Central memory CD8-positive, alpha-beta T cell (primary cell): ENCODE measurements around the gene QSOX1.

Source experiments
- ATAC-seq: fragments of 150-1000 bp; cut with Tn5 transposase; replicated peaks from 2 replicates; pipeline ENCODE4 v1.10.0; 2022; ENCODE audit warnings: mild to moderate bottlenecking, moderate FRiP score, moderate number of reproducible peaks; ENCODE audit not compliant: poor library complexity, severe bottlenecking; ENCODE audit errors: extremely low read depth
- DNase-seq, 2 donors: peaks; one replicate each; pipeline ENCODE4 v3.0.0; 2021; ENCODE audit warnings: low spot score in 2 of 2
- H3K27ac Mint-ChIP-seq: one replicate; pipeline ENCODE4 v1.8.0; 2022; ENCODE audit warnings: low read depth, mild to moderate bottlenecking, moderate library complexity, mixed read lengths
- H3K27me3 Mint-ChIP-seq: one replicate; pipeline ENCODE4 v1.8.0; 2022; ENCODE audit warnings: mixed read lengths
- H3K36me3 Mint-ChIP-seq: one replicate; pipeline ENCODE4 v1.8.0; 2022; ENCODE audit warnings: mild to moderate bottlenecking, moderate library complexity, mixed read lengths; ENCODE audit not compliant: insufficient read depth
- H3K4me1 Mint-ChIP-seq: one replicate; pipeline ENCODE4 v1.8.0; 2022; ENCODE audit warnings: mixed read lengths
- H3K4me3 Mint-ChIP-seq: one replicate; pipeline ENCODE4 v1.8.0; 2022; ENCODE audit warnings: mild to moderate bottlenecking, moderate library complexity, mixed read lengths
- H3K9me3 Mint-ChIP-seq: one replicate; pipeline ENCODE4 v1.8.0; 2022; ENCODE audit warnings: mixed read lengths

Gene QSOX1

GRCh38 chr1:180167721-180168467 is 13.2 kb downstream of the QSOX1 start:
- peaks cover 18% of the 10 kb centered on the region for H3K4me1 Mint-ChIP-seq
- H3K9me3 Mint-ChIP-seq, result no peaks in the 10 kb centered on the region
- H3K27ac Mint-ChIP-seq, result peak overlapping the region; percentile 66
- no peaks in the 10 kb centered on the region for H3K27me3 Mint-ChIP-seq
- H3K36me3 Mint-ChIP-seq, result no peaks in the 10 kb centered on the region
- no peak for DNase-seq
- no peak overlapping the region for H3K4me3 Mint-ChIP-seq
- no peak for ATAC-seq

- Mint-ChIP-seq H3K27ac (no peak overlapping the region), H3K4me3 (no peak overlapping the region)
- peak; percentile 54 for ATAC-seq
These were observed 14.3 kb downstream of the QSOX1 start for GRCh38 chr1:180168786-180169639.

GRCh38 chr1:180169640-180170195 is 15.0 kb downstream of the QSOX1 start:
- Mint-ChIP-seq H3K36me3 (peaks cover 2% of the 10 kb centered on the region), H3K27ac (no peak overlapping the region)

More at GRCh38 chr1:180168786-180169639, 14.3 kb downstream of the QSOX1 start:
- Mint-ChIP-seq H3K27me3 (no peaks in the 10 kb centered on the region), H3K36me3 (peaks cover 2% of the 10 kb centered on the region), H3K9me3 (no peaks in the 10 kb centered on the region), H3K4me1 (peaks cover 13% of the 10 kb centered on the region)
- DNase-seq, result no peak

GRCh38 chr1:180170546-180171151 is 16.0 kb downstream of the QSOX1 start:
- no peak overlapping the region for H3K4me3 Mint-ChIP-seq
- ATAC-seq (no peak), DNase-seq (no peak)
- no peaks in the 10 kb centered on the region for H3K9me3 Mint-ChIP-seq
- H3K27ac Mint-ChIP-seq, result no peak overlapping the region
- peaks cover 2% of the 10 kb centered on the region for H3K4me1 Mint-ChIP-seq
- peaks cover 2% of the 10 kb centered on the region for H3K36me3 Mint-ChIP-seq
- no peaks in the 10 kb centered on the region for H3K27me3 Mint-ChIP-seq

More at GRCh38 chr1:180169640-180170195, 15.0 kb downstream of the QSOX1 start:
- DNase-seq (no peak), ATAC-seq (no peak)
- Mint-ChIP-seq H3K4me3 (no peak overlapping the region), H3K4me1 (peaks cover 8% of the 10 kb centered on the region), H3K9me3 (no peaks in the 10 kb centered on the region), H3K27me3 (no peaks in the 10 kb centered on the region)

- no peaks in the 10 kb centered on the region for H3K9me3 Mint-ChIP-seq
- H3K36me3 Mint-ChIP-seq, result peaks cover 2% of the 10 kb centered on the region
- no peaks in the 10 kb centered on the region for H3K4me1 Mint-ChIP-seq
- no peak for ATAC-seq
- no peak overlapping the region for H3K27ac Mint-ChIP-seq
- DNase-seq, result no peak
- no peaks in the 10 kb centered on the region for H3K27me3 Mint-ChIP-seq
- no peak overlapping the region for H3K4me3 Mint-ChIP-seq
These were observed 17.0 kb downstream of the QSOX1 start for GRCh38 chr1:180171691-180172090.

- Mint-ChIP-seq H3K27me3 (no peaks in the 10 kb centered on the region), H3K4me3 (no peak overlapping the region), H3K27ac (no peak overlapping the region), H3K4me1 (no peaks in the 10 kb centered on the region), H3K36me3 (peaks cover 4% of the 10 kb centered on the region), H3K9me3 (no peaks in the 10 kb centered on the region)
- ATAC-seq (no peak), DNase-seq (no peak)
These were observed 18.8 kb downstream of the QSOX1 start for GRCh38 chr1:180173451-180173850.

GRCh38 chr1:180173952-180174351 is 19.3 kb downstream of the QSOX1 start:
- no peaks in the 10 kb centered on the region for H3K27me3 Mint-ChIP-seq
- ATAC-seq (no peak), DNase-seq (no peak)
- H3K4me3 Mint-ChIP-seq, result no peak overlapping the region
- H3K36me3 Mint-ChIP-seq, result peaks cover 4% of the 10 kb centered on the region
- H3K4me1 Mint-ChIP-seq, result no peaks in the 10 kb centered on the region
- H3K27ac Mint-ChIP-seq, result no peak overlapping the region
- H3K9me3 Mint-ChIP-seq, result no peaks in the 10 kb centered on the region

GRCh38 chr1:180175291-180175690 is 20.6 kb downstream of the QSOX1 start:
- Mint-ChIP-seq H3K27ac (no peak overlapping the region), H3K4me1 (no peaks in the 10 kb centered on the region), H3K4me3 (no peak overlapping the region), H3K9me3 (no peaks in the 10 kb centered on the region), H3K36me3 (peaks cover 4% of the 10 kb centered on the region), H3K27me3 (no peaks in the 10 kb centered on the region)
- no peak for DNase-seq
- no peak for ATAC-seq

- Mint-ChIP-seq H3K36me3 (peaks cover 4% of the 10 kb centered on the region), H3K9me3 (no peaks in the 10 kb centered on the region), H3K4me3 (no peak overlapping the region), H3K27me3 (no peaks in the 10 kb centered on the region), H3K27ac (no peak overlapping the region), H3K4me1 (no peaks in the 10 kb centered on the region)
- ATAC-seq (no peak), DNase-seq (no peak)
These were observed 21.1 kb downstream of the QSOX1 start for GRCh38 chr1:180175806-180176205.

- H3K27me3 Mint-ChIP-seq, result no peaks in the 10 kb centered on the region
- no peaks in the 10 kb centered on the region for H3K4me1 Mint-ChIP-seq
- no peaks in the 10 kb centered on the region for H3K9me3 Mint-ChIP-seq
- H3K36me3 Mint-ChIP-seq, result peaks cover 4% of the 10 kb centered on the region
- no peak overlapping the region for H3K4me3 Mint-ChIP-seq
- ATAC-seq, result no peak
- DNase-seq, result no peak
- no peak overlapping the region for H3K27ac Mint-ChIP-seq
These were observed 22.3 kb downstream of the QSOX1 start for GRCh38 chr1:180176965-180177364.

- Mint-ChIP-seq H3K9me3 (no peaks in the 10 kb centered on the region), H3K36me3 (peaks cover 4% of the 10 kb centered on the region), H3K4me3 (no peak overlapping the region), H3K27ac (no peak overlapping the region), H3K27me3 (no peaks in the 10 kb centered on the region), H3K4me1 (no peaks in the 10 kb centered on the region)
- no peak for ATAC-seq
- no peak for DNase-seq
These were observed 23.3 kb downstream of the QSOX1 start for GRCh38 chr1:180177931-180178330.

GRCh38 chr1:180178511-180179161 is 24.0 kb downstream of the QSOX1 start:
- no peak for ATAC-seq
- Mint-ChIP-seq H3K27me3 (no peaks in the 10 kb centered on the region), H3K4me3 (no peak overlapping the region), H3K27ac (no peak overlapping the region), H3K36me3 (peaks cover 3% of the 10 kb centered on the region), H3K4me1 (no peaks in the 10 kb centered on the region), H3K9me3 (no peaks in the 10 kb centered on the region)
- DNase-seq, result peak; percentile 48 to 64
